ENCODE measurements around the gene PBX1. TPM values are rescaled to one million over a fixed set of nuclear protein-coding genes. Genes with fewer than 3 reads are reported as not detected.

Gene PBX1
- total RNA-seq, 1 experiment from 2014 or later = 102 TPM

- no peaks in the 10 kb centered on the region for H3K27me3 Mint-ChIP-seq (ENCODE audit: low read depth)
- no peak for TF ChIP-seq PRRX2 (CRISPR knock-in tag; IDR thresholded peaks at IDR 0.05)
- no peak for TF ChIP-seq NFYB (CRISPR knock-in tag; conservative IDR thresholded peaks at IDR 0.05; ENCODE audit: low read depth)
- no peak for TF ChIP-seq ZNF416 (CRISPR knock-in tag; IDR thresholded peaks at IDR 0.05)
- no peak for TF ChIP-seq ZSCAN18 (CRISPR knock-in tag; IDR thresholded peaks at IDR 0.05)
- TF ChIP-seq CBFB (CRISPR knock-in tag; IDR thresholded peaks at IDR 0.05; ENCODE audit: low read depth) = no peak
- no peak for TF ChIP-seq MLX (CRISPR knock-in tag; IDR thresholded peaks at IDR 0.05)
- no peak for TF ChIP-seq AR (CRISPR knock-in tag; IDR thresholded peaks at IDR 0.05)
- TF ChIP-seq SOX15 (CRISPR knock-in tag; IDR thresholded peaks at IDR 0.05) = no peak
- no peak overlapping the region for H3K27ac Mint-ChIP-seq
- no peak overlapping the region for H3K4me3 Mint-ChIP-seq
- POLR2A ChIA-PET = no interaction called here
- ATAC-seq (no peak), DNase-seq (ENCODE audit: low spot score) (no peak)
- peaks cover 47% of the 10 kb centered on the region for H3K36me3 Mint-ChIP-seq
- CTCF ChIA-PET = interaction anchor here (0.6 kb wide), 1 partner anchor 270 kb away, joined by 3 read pairs; no protein-coding TSS in a partner anchor
- H3K9me3 Mint-ChIP-seq = no peaks in the 10 kb centered on the region
- no peaks in the 10 kb centered on the region for H3K4me1 Mint-ChIP-seq
Observed at GRCh38 chr1:164803366-164803765, 244.4 kb downstream of the PBX1 start.

- no peaks in the 10 kb centered on the region for H3K9me3 Mint-ChIP-seq
- H3K27ac Mint-ChIP-seq = no peak overlapping the region
- H3K4me1 Mint-ChIP-seq = no peaks in the 10 kb centered on the region
- POLR2A ChIA-PET = no interaction called here
- H3K4me3 Mint-ChIP-seq = no peak overlapping the region
- CTCF ChIA-PET = interaction anchor here (0.6 kb wide), 1 partner anchor 274 kb away, joined by 5 read pairs; no protein-coding TSS in a partner anchor
- H3K27me3 Mint-ChIP-seq (ENCODE audit: low read depth) = no peaks in the 10 kb centered on the region
- no peak for DNase-seq (ENCODE audit: low spot score)
- no peak for ATAC-seq
- H3K36me3 Mint-ChIP-seq = peaks cover 54% of the 10 kb centered on the region
- TF ChIP-seq E2F5 (CRISPR knock-in tag; IDR thresholded peaks at IDR 0.05) (no peak), ETV6 (CRISPR knock-in tag; IDR thresholded peaks at IDR 0.05) (no peak), SMAD4 (CRISPR knock-in tag; IDR thresholded peaks at IDR 0.05) (no peak), ZNF532 (CRISPR knock-in tag; IDR thresholded peaks at IDR 0.05; ENCODE audit: borderline replicate concordance) (no peak), STAT6 (CRISPR knock-in tag; conservative IDR thresholded peaks at IDR 0.05; ENCODE audit: low read depth) (no peak), ZNF423 (CRISPR knock-in tag; IDR thresholded peaks at IDR 0.05) (no peak), NFYB (CRISPR knock-in tag; conservative IDR thresholded peaks at IDR 0.05; ENCODE audit: low read depth) (no peak), ARID4B (CRISPR knock-in tag; IDR thresholded peaks at IDR 0.05; ENCODE audit: borderline replicate concordance) (no peak), ZNF263 (CRISPR knock-in tag; IDR thresholded peaks at IDR 0.05; ENCODE audit: low read depth) (no peak), SP1 (CRISPR knock-in tag; conservative IDR thresholded peaks at IDR 0.05) (no peak), RELA (CRISPR knock-in tag; IDR thresholded peaks at IDR 0.05; ENCODE audit: borderline replicate concordance) (no peak), CBFB (CRISPR knock-in tag; IDR thresholded peaks at IDR 0.05; ENCODE audit: low read depth) (no peak)
Observed at GRCh38 chr1:164804366-164804765, 245.4 kb downstream of the PBX1 start.
